Measurements from ENCODE around the gene WNT4.

WNT4 gene

DNA sequence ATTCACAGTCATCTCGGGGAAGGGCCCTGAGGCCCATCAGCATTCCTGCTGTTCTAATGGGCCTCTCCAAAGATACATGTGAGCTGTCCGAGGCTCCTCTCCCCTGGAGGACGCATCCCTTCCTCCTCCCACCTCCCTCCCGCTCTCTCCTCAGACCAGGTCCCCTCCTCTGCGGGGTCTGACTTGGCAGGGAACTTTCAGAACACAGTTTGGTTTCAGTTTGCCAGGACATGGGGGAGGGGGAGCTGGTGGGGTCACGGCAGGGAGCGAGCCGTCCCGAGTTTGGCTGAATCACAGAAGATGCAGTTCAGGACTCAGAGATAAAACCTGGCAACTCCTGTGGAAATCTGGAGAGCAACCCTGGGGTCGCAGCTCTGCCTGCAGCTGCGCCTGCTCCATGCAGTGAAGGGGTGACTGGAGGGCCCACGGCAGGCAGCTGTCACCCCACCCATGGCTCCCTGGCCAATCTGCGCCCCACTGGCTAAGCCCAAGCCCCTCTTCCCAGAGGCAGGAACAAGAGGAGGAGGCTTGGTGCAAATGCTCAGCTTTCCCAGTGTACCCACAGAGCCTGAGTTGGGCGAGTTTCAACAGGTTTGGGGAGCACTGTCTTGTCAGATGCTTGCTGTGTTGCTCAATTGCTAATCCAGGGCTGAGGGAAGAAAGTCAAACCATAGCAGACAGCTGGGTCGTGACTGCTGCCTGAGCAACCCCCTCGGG lies 5.7 kb downstream of the WNT4 start:
- peak overlapping the region; percentile 21; the same call in 1 of the 2 replicates for H3K4me2 ChIP-seq (ENCODE audit: low read length)
- H3K36me3 ChIP-seq (ENCODE audit: control insufficient read depth, low read length), result no peaks in the 10 kb centered on the region
- no peak overlapping the region for H3K27ac ChIP-seq (ENCODE audit: low read depth, low read length)
- peaks cover 12% of the 10 kb centered on the region for H3K4me1 ChIP-seq (ENCODE audit: control insufficient read depth, low read length)
- no peaks in the 10 kb centered on the region for H3K79me2 ChIP-seq (ENCODE audit: control insufficient read depth, low read length)
- no peaks in the 10 kb centered on the region for H3K9me3 ChIP-seq (ENCODE audit: control insufficient read depth, insufficient read depth, low read length)
- H3F3A ChIP-seq (ENCODE audit: control insufficient read depth, insufficient read depth), result no peaks in the 10 kb centered on the region
- no peak for TF ChIP-seq CTCF (IDR thresholded peaks at IDR 0.05; ENCODE audit: low read depth, low read length, poor library complexity, severe bottlenecking)
- TF ChIP-seq EZH2phosphoT487 (IDR thresholded peaks at IDR 0.05; ENCODE audit: borderline replicate concordance, low read length), result no peak
- H3K27me3 ChIP-seq (ENCODE audit: control insufficient read depth, low read length), result peaks cover 18% of the 10 kb centered on the region
- no peaks in the 10 kb centered on the region for H4K20me1 ChIP-seq (ENCODE audit: control insufficient read depth, insufficient read depth, low read depth, low read length)
- no peak overlapping the region for H3K4me3 ChIP-seq (ENCODE audit: low read length)
- no peaks in the 10 kb centered on the region for H3K9me2 ChIP-seq (replicated peaks; ENCODE audit: control insufficient read depth, low read length)

- Histone ChIP-seq H3K4me2 (ENCODE audit: low read length) (no peak overlapping the region), H3K9me3 (ENCODE audit: control insufficient read depth, insufficient read depth, low read length) (no peaks in the 10 kb centered on the region), H3K27ac (ENCODE audit: low read depth, low read length) (no peak overlapping the region), H3F3A (ENCODE audit: control insufficient read depth, insufficient read depth) (no peaks in the 10 kb centered on the region), H4K20me1 (ENCODE audit: control insufficient read depth, insufficient read depth, low read depth, low read length) (no peaks in the 10 kb centered on the region), H3K79me2 (ENCODE audit: control insufficient read depth, low read length) (no peaks in the 10 kb centered on the region), H3K9me2 (replicated peaks; ENCODE audit: control insufficient read depth, low read length) (no peaks in the 10 kb centered on the region), H3K27me3 (ENCODE audit: control insufficient read depth, low read length) (no peaks in the 10 kb centered on the region), H3K4me3 (ENCODE audit: low read length) (no peak overlapping the region), H3K4me1 (ENCODE audit: control insufficient read depth, low read length) (peaks cover 12% of the 10 kb centered on the region), H3K36me3 (ENCODE audit: control insufficient read depth, low read length) (no peaks in the 10 kb centered on the region)
- TF ChIP-seq CTCF (IDR thresholded peaks at IDR 0.05; ENCODE audit: low read depth, low read length, poor library complexity, severe bottlenecking), result no peak
- TF ChIP-seq EZH2phosphoT487 (IDR thresholded peaks at IDR 0.05; ENCODE audit: borderline replicate concordance, low read length), result no peak
These were observed 9.0 kb downstream of the WNT4 start for GRCh38 chr1:22133931-22134324.

- H3F3A ChIP-seq (ENCODE audit: control insufficient read depth, insufficient read depth), result no peaks in the 10 kb centered on the region
- no peaks in the 10 kb centered on the region for H3K27me3 ChIP-seq (ENCODE audit: control insufficient read depth, low read length)
- H3K79me2 ChIP-seq (ENCODE audit: control insufficient read depth, low read length), result no peaks in the 10 kb centered on the region
- H3K4me2 ChIP-seq (ENCODE audit: low read length), result no peak overlapping the region
- no peaks in the 10 kb centered on the region for H4K20me1 ChIP-seq (ENCODE audit: control insufficient read depth, insufficient read depth, low read depth, low read length)
- no peak for TF ChIP-seq EZH2phosphoT487 (IDR thresholded peaks at IDR 0.05; ENCODE audit: borderline replicate concordance, low read length)
- TF ChIP-seq CTCF (IDR thresholded peaks at IDR 0.05; ENCODE audit: low read depth, low read length, poor library complexity, severe bottlenecking), result no peak
- no peaks in the 10 kb centered on the region for H3K9me2 ChIP-seq (replicated peaks; ENCODE audit: control insufficient read depth, low read length)
- no peaks in the 10 kb centered on the region for H3K9me3 ChIP-seq (ENCODE audit: control insufficient read depth, insufficient read depth, low read length)
- no peak overlapping the region for H3K4me3 ChIP-seq (ENCODE audit: low read length)
- no peak overlapping the region for H3K27ac ChIP-seq (ENCODE audit: low read depth, low read length)
- no peaks in the 10 kb centered on the region for H3K36me3 ChIP-seq (ENCODE audit: control insufficient read depth, low read length)
- peaks cover 12% of the 10 kb centered on the region for H3K4me1 ChIP-seq (ENCODE audit: control insufficient read depth, low read length)
These were observed 9.5 kb downstream of the WNT4 start for GRCh38 chr1:22133247-22133930.

Measured in DOHH2 (cell line).